Activated CD4-positive, alpha-beta T cell treated with anti-CD3 and anti-CD28 coated beads, Interleukin-2, amount 50 U/mL, for 24 hours (primary cell): Measurements from ENCODE around the gene FNTB.
"Not testable (repeated sequence)": the region's sequence is repeated elsewhere in the genome, so short reads cannot be mapped to it uniquely, and the experiment has no call there.

Source experiments
- DNase-seq, 2 donors: peaks; one replicate each; pipeline ENCODE4 v3.0.0-alpha.2; 2020; ENCODE audit warnings: low read depth in 1 of 2, low spot score in 1 of 2

FNTB gene

GRCh38 chr14:65082930-65083329 lies 96.2 kb downstream of the FNTB start:
- no peak for DNase-seq

GRCh38 chr14:65084554-65085505 lies 98.1 kb downstream of the FNTB start:
- DNase-seq = no peak

GRCh38 chr14:65086686-65087085 lies 100.0 kb downstream of the FNTB start:
- DNase-seq = not testable (repeated sequence)

- DNase-seq = not testable (repeated sequence)
Measured at GRCh38 chr14:65087835-65088234, 101.1 kb downstream of the FNTB start.

GRCh38 chr14:65092349-65092748 lies 105.7 kb downstream of the FNTB start:
- DNase-seq = no peak

- DNase-seq = no peak
Measured at GRCh38 chr14:65095633-65096205, 109.0 kb downstream of the FNTB start.

- DNase-seq = no peak
Measured at GRCh38 chr14:65096323-65097089, 109.8 kb downstream of the FNTB start.

- DNase-seq = no peak
Measured at GRCh38 chr14:65098586-65098985, 111.9 kb downstream of the FNTB start.

GRCh38 chr14:65100922-65101541 lies 114.3 kb downstream of the FNTB start:
- no peak for DNase-seq

- DNase-seq = peak in 1 of 2 donors; percentile 19
Measured at GRCh38 chr14:65101631-65102440, 115.1 kb downstream of the FNTB start.

- DNase-seq = peak; percentile 93 to 98
Measured at GRCh38 chr14:65102441-65103149, 115.9 kb downstream of the FNTB start, which contains the start of gene MAX. TSS of gene MAX (minus strand) at chr14:65102517. CDS start at chr14:65102339, 178 bp downstream.

GRCh38 chr14:65103150-65103760 lies 116.6 kb downstream of the FNTB start:
- no peak for DNase-seq

- DNase-seq = no peak
Measured at GRCh38 chr14:65104791-65105190, 118.1 kb downstream of the FNTB start.

- DNase-seq = no peak
Measured at GRCh38 chr14:65106316-65106715, 119.6 kb downstream of the FNTB start.

- no peak for DNase-seq
Measured at GRCh38 chr14:65106736-65107135, 120.0 kb downstream of the FNTB start.

GRCh38 chr14:65107200-65107599 lies 120.5 kb downstream of the FNTB start:
- no peak for DNase-seq

GRCh38 chr14:65109357-65109756 lies 122.7 kb downstream of the FNTB start:
- DNase-seq = no peak

GRCh38 chr14:65110525-65110924 lies 123.8 kb downstream of the FNTB start:
- no peak for DNase-seq
